H1 (cell line): ENCODE measurements around the gene VWCE. TPM values are rescaled to one million over a fixed set of nuclear protein-coding genes. Genes with fewer than 3 reads are reported as not detected.
A peak's percentile ranks its signal among the peaks of the same experiment; 100 is the strongest.

Experiments used
- CTCF ChIA-PET: fragments of 300-600 bp; sonication (Branson Sonifier 250); formaldehyde crosslinking; loops from one replicate; lab custom pipeline; 2021; ENCODE audit not compliant: partially characterized antibody; lab: Charles Lee
- POLR2A ChIA-PET: fragments of 300-600 bp; sonication (Branson Sonifier 250); formaldehyde crosslinking; loops from one replicate; lab custom pipeline; 2021; ENCODE audit warnings: inconsistent platforms; ENCODE audit not compliant: partially characterized antibody; lab: Charles Lee
- DNase-seq, 2 experiments: peaks; one replicate each; pipeline versions ENCODE4 v3.0.0 to v3.0.0-alpha.2; 2010 to 2022; ENCODE audit warnings: low spot score in 2 of 2, low read depth in 1 of 2, mixed read lengths in 1 of 2
- FAIRE-seq: peaks from 2 replicates; lab custom pipeline; 2011; peaks lifted over from hg19 to GRCh38; lab: Jason Lieb, UNC
- H2AFZ ChIP-seq: 2 replicates; pipeline ENCODE4 v1.8.1; 2012; ENCODE audit warnings: low read length, inconsistent platforms
- H2AK5ac ChIP-seq: 2 replicates; pipeline ENCODE4 v1.6.1; 2013; ENCODE audit warnings: low read depth, low read length
- H2BK120ac ChIP-seq: replicated peaks from 2 replicates; pipeline ENCODE3; 2013; ENCODE audit warnings: low read depth, low read length, inconsistent platforms
- H2BK12ac ChIP-seq: 2 replicates; pipeline ENCODE4 v1.6.1; 2013; ENCODE audit warnings: low read depth, low read length
- H2BK15ac ChIP-seq: 2 replicates; pipeline ENCODE4 v1.6.1; 2013; ENCODE audit warnings: low read length
- H2BK20ac ChIP-seq: 2 replicates; pipeline ENCODE4 v1.6.1; 2013; ENCODE audit warnings: low read length
- H2BK5ac ChIP-seq: 2 replicates; pipeline ENCODE4 v1.6.1; 2013; ENCODE audit warnings: low read depth, low read length
- H3K14ac ChIP-seq: 2 replicates; pipeline ENCODE4 v1.6.1; 2013; ENCODE audit warnings: inconsistent platforms; ENCODE audit not compliant: insufficient read length
- H3K18ac ChIP-seq: 2 replicates; pipeline ENCODE4 v1.6.1; 2013; ENCODE audit warnings: low read length; ENCODE audit errors: extremely low read depth
- H3K23ac ChIP-seq: 2 replicates; pipeline ENCODE4 v1.6.1; 2013; ENCODE audit warnings: inconsistent platforms; ENCODE audit not compliant: insufficient read length
- H3K23me2 ChIP-seq: 2 replicates; pipeline ENCODE4 v1.6.1; 2013; ENCODE audit warnings: low read depth, low read length
- H3K27ac ChIP-seq: 2 replicates; pipeline ENCODE4 v1.6.1; 2011; ENCODE audit warnings: low read depth, low read length, inconsistent platforms
- H3K27me3 ChIP-seq, 4 experiments: replicated peaks in 1 of 4; 1 replicate in 1 of 4; 2 replicates in 3 of 4; pipeline versions ENCODE4 v1.6.1 to v1.8.1; 2011 to 2013; ENCODE audit warnings: low read length in 3 of 4, mild to moderate bottlenecking in 3 of 4, inconsistent platforms in 2 of 4, mixed read lengths in 2 of 4, moderate library complexity in 1 of 4; ENCODE audit not compliant: control insufficient read depth in 3 of 4, insufficient read depth in 3 of 4; ENCODE audit errors: extremely low read depth in 1 of 4
- H3K36me3 ChIP-seq, 4 experiments: 2 replicates each; pipeline versions ENCODE4 v1.6.1 to v1.8.1; 2011 to 2013; ENCODE audit warnings: mild to moderate bottlenecking in 4 of 4, low read length in 3 of 4, moderate library complexity in 2 of 4, control low read depth in 1 of 4, inconsistent platforms in 1 of 4; ENCODE audit not compliant: insufficient read depth in 4 of 4, control insufficient read depth in 2 of 4
- H3K4ac ChIP-seq: replicated peaks from 2 replicates; pipeline ENCODE3; 2013; ENCODE audit warnings: low read length, low read depth, mixed read lengths, inconsistent platforms; ENCODE audit not compliant: insufficient read length
- H3K4me1 ChIP-seq, 4 experiments: replicated peaks in 1 of 4; 1 replicate in 1 of 4; 2 replicates in 3 of 4; pipeline versions ENCODE4 v1.6.1 to v1.8.1; 2011 to 2013; ENCODE audit warnings: low read length in 3 of 4, inconsistent platforms in 2 of 4, mixed read lengths in 1 of 4; ENCODE audit not compliant: insufficient read depth in 4 of 4, control insufficient read depth in 3 of 4
- H3K4me2 ChIP-seq, 2 experiments: 2 replicates each; pipeline versions ENCODE4 v1.6.1 to v1.8.1; 2011 to 2013; ENCODE audit warnings: low read depth in 2 of 2, low read length in 2 of 2, control low read depth in 1 of 2, inconsistent platforms in 1 of 2, mild to moderate bottlenecking in 1 of 2; ENCODE audit not compliant: insufficient read depth in 1 of 2
- H3K4me3 ChIP-seq, 4 experiments: fragments of 200-600, 300-600 bp in 1 of 4; sonication (generic), shearing (Covaris generic), sonication (Bioruptor Twin) in 1 of 4; 2 replicates each; pipeline versions ENCODE4 v1.5.1 to v1.8.1; 2011 to 2016; ENCODE audit warnings: low read length in 4 of 4, low read depth in 3 of 4, control low read depth in 2 of 4, inconsistent platforms in 2 of 4, mild to moderate bottlenecking in 2 of 4, mixed read lengths in 1 of 4, moderate library complexity in 1 of 4; ENCODE audit not compliant: insufficient read depth in 2 of 4; ENCODE audit errors: extremely low read depth in 1 of 4
- H3K56ac ChIP-seq: replicated peaks from 2 replicates; pipeline ENCODE3; 2013; ENCODE audit warnings: low read depth, mild to moderate bottlenecking, mixed read lengths, low read length, inconsistent platforms; ENCODE audit not compliant: insufficient read length
- H3K79me1 ChIP-seq: 2 replicates; pipeline ENCODE4 v1.6.1; 2013; ENCODE audit warnings: low read depth, low read length, control low read depth
- H3K79me2 ChIP-seq, 2 experiments: 2 replicates each; pipeline versions ENCODE4 v1.6.1 to v1.8.1; 2012 to 2013; ENCODE audit warnings: low read length in 2 of 2, mild to moderate bottlenecking in 2 of 2, inconsistent platforms in 1 of 2; ENCODE audit not compliant: insufficient read depth in 2 of 2, control insufficient read depth in 1 of 2
- H3K9ac ChIP-seq, 4 experiments: replicated peaks in 1 of 4; 1 replicate in 1 of 4; 2 replicates in 3 of 4; pipeline versions ENCODE4 v1.6.1 to v1.8.1; 2011 to 2013; ENCODE audit warnings: low read depth in 3 of 4, low read length in 3 of 4, control low read depth in 2 of 4, mild to moderate bottlenecking in 2 of 4, moderate library complexity in 2 of 4, inconsistent platforms in 1 of 4; ENCODE audit errors: extremely low read depth in 1 of 4
- H3K9me3 ChIP-seq, 2 experiments: 2 replicates each; pipeline versions ENCODE4 v1.6.1 to v1.8.1; 2012 to 2013; ENCODE audit warnings: mild to moderate bottlenecking in 2 of 2, moderate library complexity in 2 of 2, control low read depth in 1 of 2, inconsistent platforms in 1 of 2, low read depth in 1 of 2, low read length in 1 of 2, mixed read lengths in 1 of 2; ENCODE audit not compliant: insufficient read depth in 2 of 2
- H4K20me1 ChIP-seq, 2 experiments: replicated peaks in 1 of 2; 2 replicates each; pipeline versions ENCODE3 to v1.8.1; 2011 to 2013; ENCODE audit warnings: inconsistent platforms in 2 of 2, low read length in 2 of 2, mild to moderate bottlenecking in 1 of 2; ENCODE audit not compliant: insufficient read depth in 2 of 2, control insufficient read depth in 1 of 2
- H4K5ac ChIP-seq: 2 replicates; pipeline ENCODE4 v1.6.1; 2013; ENCODE audit warnings: low read length, low read depth, mixed read lengths, inconsistent platforms; ENCODE audit not compliant: insufficient read length
- H4K8ac ChIP-seq: 2 replicates; pipeline ENCODE4 v1.8.0; 2013; ENCODE audit warnings: mild to moderate bottlenecking, moderate library complexity, low read length, inconsistent platforms; ENCODE audit not compliant: insufficient read depth; ENCODE audit errors: extremely low read depth
- H4K91ac ChIP-seq: replicated peaks from 2 replicates; pipeline ENCODE3; 2013; ENCODE audit warnings: low read length, mixed read lengths, inconsistent platforms; ENCODE audit not compliant: insufficient read length
- GTF2F1 ChIP-seq: IDR thresholded peaks from 2 replicates; pipeline ENCODE4 v1.6.1; 2012; ENCODE audit warnings: low read depth, low read length, improper control_type of control experiment, borderline replicate concordance
- HDAC2 ChIP-seq, 2 experiments: fragments of 300-600 bp in 1 of 2; sonication (generic) in 1 of 2; IDR thresholded peaks; 2 replicates each; pipeline ENCODE4 v1.6.1; 2011 to 2012; ENCODE audit warnings: low read depth in 2 of 2, low read length in 2 of 2, mild to moderate bottlenecking in 2 of 2, moderate library complexity in 2 of 2, borderline replicate concordance in 1 of 2, inconsistent platforms in 1 of 2
- HDAC6 ChIP-seq: IDR thresholded peaks from one replicate; pipeline ENCODE4 v1.7.1; 2012; ENCODE audit warnings: low read depth, mild to moderate bottlenecking, inconsistent platforms, low read length, moderate library complexity
- KDM1A ChIP-seq: fragments of 200-600, 300-600 bp; sonication (generic); IDR thresholded peaks from 2 replicates; pipeline ENCODE4 v1.7.1; 2016; ENCODE audit warnings: mild to moderate bottlenecking, low read length, borderline replicate concordance
- RFX5 ChIP-seq: IDR thresholded peaks from 2 replicates; pipeline ENCODE4 v1.6.1; 2011; ENCODE audit warnings: low read depth, low read length, improper control_type of control experiment, borderline replicate concordance
- RNF2 ChIP-seq: fragments of 200-900, 300-1000 bp; sonication (generic); IDR thresholded peaks from 2 replicates; pipeline ENCODE4 v1.7.1; 2016; ENCODE audit warnings: borderline replicate concordance, low read depth, mild to moderate bottlenecking, antibody characterized with exemption, low read length; ENCODE audit not compliant: poor library complexity, severe bottlenecking; ENCODE audit errors: missing control alignments
- SIN3A ChIP-seq, 2 experiments: IDR thresholded peaks in 1 of 2; conservative IDR thresholded peaks in 1 of 2; 2 replicates each; pipeline ENCODE4 v1.6.1; 2011 to 2012; ENCODE audit warnings: low read length in 2 of 2, improper control_type of control experiment in 1 of 2, low read depth in 1 of 2, mild to moderate bottlenecking in 1 of 2
- TAF1 ChIP-seq: IDR thresholded peaks from 2 replicates; pipeline ENCODE4 v1.6.1; 2011; ENCODE audit warnings: mild to moderate bottlenecking, low read depth, low read length
- WGBS, 2 experiments: shearing (Covaris generic) in 1 of 2; methylation state at CpG; one replicate each; pipeline versions ENCODE4 v1.1.6 to v1.1.7; 2013 to 2015; ENCODE audit warnings: low lambda C conversion rate in 2 of 2, mixed read lengths in 2 of 2, inconsistent platforms in 1 of 2, low coverage in 1 of 2, missing lambda C conversion rate in 1 of 2; ENCODE audit not compliant: insufficient replicate concordance in 2 of 2, insufficient coverage in 1 of 2, insufficient read length in 1 of 2; ENCODE audit errors: extremely low coverage in 1 of 2, missing lambda C conversion rate in 1 of 2; 5-methylcytosine and 5-hydroxymethylcytosine counted together
- polyA plus RNA-seq, 7 experiments: library from polyadenylated mRNA; depleted of rRNA in 3 of 7; stranded (reverse) in 5 of 7; unstranded in 2 of 7; fragments of >200 nt in 5 of 7; fragments of 200-250 nt in 2 of 7; gene quantifications; 1 replicate in 5 of 7; 2 replicates in 1 of 7; 4 replicates in 1 of 7; pipeline versions ENCODE4 v1.2.1 to v1.2.3, GENCODE V29; 2011 to 2013; ENCODE audit warnings: missing spikeins in 2 of 7, mixed read lengths in 2 of 7
- total RNA-seq: library from RNA; stranded (reverse); fragmentation: NEBNext Ultra II Directional; extraction: Animal tissue kit (Norgen Biotek cat#: 25700); gene quantifications from 2 replicates; pipeline ENCODE4 v1.2.1, GENCODE V29; 2021
- TF ChIP-seq, protein P1 (sequence below): IDR thresholded peaks from 2 replicates; pipeline ENCODE4 v1.6.1; 2012; ENCODE audit warnings: inconsistent platforms

VWCE gene
- total and polyA plus RNA-seq, 2 of the 8 experiments (the other 6 are each of a cell fraction or from before 2014, with no cell fraction given) = 9.5 to 12.3 TPM

- peak overlapping the region; percentile 44; the same call in 1 of the 2 replicates for H2BK5ac ChIP-seq
- no peak overlapping the region for H2BK120ac ChIP-seq
- H3K4ac ChIP-seq = no peak overlapping the region
- no peak overlapping the region for H3K18ac ChIP-seq
- H2BK20ac ChIP-seq = no peak overlapping the region
- 0 out of 4 replicates have a peak, but pooled peaks cover 0 to 2% of the 10 kb centered on the region in 2 experiments for H3K79me2 ChIP-seq
- no peak overlapping the region for H3K4me3 ChIP-seq
- no peak overlapping the region for H2AK5ac ChIP-seq
- H2BK12ac ChIP-seq = no peak overlapping the region
- no peak for FAIRE-seq
- no peak overlapping the region for H3K23ac ChIP-seq
- POLR2A ChIA-PET = interaction anchor here (0.8 to 6.9 kb wide), 9 partner anchors 9 to 64 kb away, joined by 3 to 35 read pairs (median 4); partner anchors contain the start of genes CYB561A3, TKFC and TMEM138
- no peak overlapping the region for H3K56ac ChIP-seq
- peaks cover 1 to 12% (median 7%) of the 10 kb centered on the region in 4 experiments; a peak in 6 of 7 replicates for H3K27me3 ChIP-seq
- TF ChIP-seq HDAC6 = no peak
- TF ChIP-seq, protein P1, sequence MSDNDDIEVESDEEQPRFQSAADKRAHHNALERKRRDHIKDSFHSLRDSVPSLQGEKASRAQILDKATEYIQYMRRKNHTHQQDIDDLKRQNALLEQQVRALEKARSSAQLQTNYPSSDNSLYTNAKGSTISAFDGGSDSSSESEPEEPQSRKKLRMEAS = no peak
- no peak for TF ChIP-seq TAF1
- TF ChIP-seq KDM1A = no peak
- TF ChIP-seq RNF2 = no peak
- no peak for TF ChIP-seq SIN3A (conservative IDR thresholded peaks at IDR 0.05 in 1 of 2, IDR thresholded peaks at IDR 0.05 in 1 of 2; ENCODE audit: low read depth in 1 of 2, low read length in 2 of 2)
- TF ChIP-seq RFX5 = no peak
- no peak for TF ChIP-seq HDAC2 (IDR thresholded peaks at IDR 0.05; ENCODE audit: borderline replicate concordance in 1 of 2, low read depth in 2 of 2, low read length in 2 of 2)
- TF ChIP-seq GTF2F1 = no peak
- no peak overlapping the region for H3K27ac ChIP-seq
- peaks cover 17 to 40% (median 26%) of the 10 kb centered on the region in 4 experiments for H3K36me3 ChIP-seq
- CTCF ChIA-PET = interaction anchor here (1.0 to 3.5 kb wide), 2 partner anchors 14 to 88 kb away, joined by 4 to 16 read pairs; no protein-coding TSS in a partner anchor
- H4K91ac ChIP-seq = no peak overlapping the region
- no peak overlapping the region for H2BK15ac ChIP-seq
- H3K79me1 ChIP-seq = no peaks in the 10 kb centered on the region
- no peak overlapping the region for H3K14ac ChIP-seq
- H3K4me2 ChIP-seq = no peak overlapping the region
- no peak overlapping the region for H3K9ac ChIP-seq
- peaks cover 4 to 5% of the 10 kb centered on the region in 2 experiments for H4K20me1 ChIP-seq
- WGBS, 2 experiments = 93% methylated on average over 1 of the region's 1 CpG; no CpG with 5 or more reads in 1 of the 2 experiments
- peaks cover 10% of the 10 kb centered on the region; the same call in 1 of the 2 replicates for H3K23me2 ChIP-seq
- peaks cover 2 to 9% (median 8%) of the 10 kb centered on the region in 4 experiments for H3K4me1 ChIP-seq
- H4K8ac ChIP-seq = no peak overlapping the region
- DNase-seq = no peak
- no peak overlapping the region for H2AFZ ChIP-seq
- H3K9me3 ChIP-seq = no peaks in the 10 kb centered on the region
- H4K5ac ChIP-seq = no peak overlapping the region
Observed at GRCh38 chr11:61297341-61297740, 2.2 kb upstream of the VWCE start.
